Neuronal stem cell (in vitro differentiated cells): ENCODE measurements around the gene ADIPOR2. TPM values are rescaled to one million over a fixed set of nuclear protein-coding genes. Genes with fewer than 3 reads are reported as not detected.

Source experiments
- DNase-seq: peaks from one replicate; pipeline ENCODE4 v3.0.0-alpha.2; 2013; ENCODE audit warnings: low spot score
- H2AFZ ChIP-seq: one replicate; pipeline ENCODE4 v1.6.1; 2013; ENCODE audit warnings: mild to moderate bottlenecking, low read length, inconsistent platforms
- H2AK5ac ChIP-seq: 2 replicates; pipeline ENCODE4 v1.6.1; 2013; ENCODE audit warnings: low read depth, mild to moderate bottlenecking, inconsistent platforms, low read length, moderate library complexity, mixed read lengths
- H2BK120ac ChIP-seq: 2 replicates; pipeline ENCODE4 v1.6.1; 2013; ENCODE audit warnings: low read depth, mild to moderate bottlenecking, inconsistent platforms, low read length, moderate library complexity, mixed read lengths
- H2BK12ac ChIP-seq: one replicate; pipeline ENCODE4 v1.6.1; 2013; ENCODE audit warnings: low read length, inconsistent platforms
- H2BK15ac ChIP-seq: 2 replicates; pipeline ENCODE4 v1.6.1; 2013; ENCODE audit warnings: mild to moderate bottlenecking, low read length, inconsistent platforms, mixed read lengths
- H2BK5ac ChIP-seq: one replicate; pipeline ENCODE4 v1.6.1; 2013; ENCODE audit warnings: inconsistent platforms, mild to moderate bottlenecking, low read length, moderate library complexity
- H3K14ac ChIP-seq: one replicate; pipeline ENCODE4 v1.6.1; 2013; ENCODE audit warnings: low read length, inconsistent platforms
- H3K18ac ChIP-seq: 2 replicates; pipeline ENCODE4 v1.6.1; 2013; ENCODE audit warnings: low read length, inconsistent platforms
- H3K23ac ChIP-seq: 2 replicates; pipeline ENCODE4 v1.6.1; 2013; ENCODE audit warnings: low read depth, mild to moderate bottlenecking, mixed read lengths, low read length, inconsistent platforms; ENCODE audit not compliant: poor library complexity
- H3K27ac ChIP-seq: replicated peaks from 3 replicates; pipeline ENCODE4 v1.5.1; 2013; ENCODE audit warnings: low read length, inconsistent platforms
- H3K27me3 ChIP-seq, 3 experiments: 2 replicates each; pipeline ENCODE4 v1.6.1; 2013; ENCODE audit warnings: low read length in 3 of 3, mild to moderate bottlenecking in 2 of 3, inconsistent platforms in 1 of 3, low read depth in 1 of 3, mixed read lengths in 1 of 3, moderate library complexity in 1 of 3; ENCODE audit not compliant: control insufficient read depth in 3 of 3, insufficient read depth in 3 of 3
- H3K36me3 ChIP-seq, 2 donors: replicated peaks in 1 of 2; 2 replicates each; pipeline ENCODE4 v1.6.1; 2013; ENCODE audit warnings: low read length in 2 of 2; ENCODE audit not compliant: control insufficient read depth in 2 of 2, insufficient read depth in 2 of 2
- H3K4ac ChIP-seq: 2 replicates; pipeline ENCODE4 v1.6.1; 2013; ENCODE audit warnings: inconsistent platforms, mild to moderate bottlenecking, low read length, moderate library complexity
- H3K4me1 ChIP-seq, 2 donors: 1 replicate in 1 of 2; 2 replicates in 1 of 2; pipeline ENCODE4 v1.6.1; 2013; ENCODE audit warnings: low read length in 2 of 2, low read depth in 1 of 2; ENCODE audit not compliant: control insufficient read depth in 2 of 2, insufficient read depth in 1 of 2
- H3K4me2 ChIP-seq: one replicate; pipeline ENCODE4 v1.6.1; 2013; ENCODE audit warnings: mild to moderate bottlenecking, low read length, inconsistent platforms; ENCODE audit not compliant: insufficient read depth, poor library complexity, severe bottlenecking
- H3K4me3 ChIP-seq, 2 donors: 2 replicates each; pipeline ENCODE4 v1.5.1; 2013; ENCODE audit warnings: low read length in 2 of 2, mild to moderate bottlenecking in 2 of 2, inconsistent platforms in 1 of 2, moderate library complexity in 1 of 2
- H3K79me1 ChIP-seq: one replicate; pipeline ENCODE4 v1.6.1; 2013; ENCODE audit warnings: low read depth, mild to moderate bottlenecking, inconsistent platforms, low read length, moderate library complexity
- H3K9ac ChIP-seq: one replicate; pipeline ENCODE4 v1.6.1; 2013; ENCODE audit warnings: mild to moderate bottlenecking, low read depth, low read length, inconsistent platforms; ENCODE audit not compliant: poor library complexity
- H3K9me3 ChIP-seq, 2 donors: replicated peaks in 1 of 2; 2 replicates each; pipeline versions ENCODE3 to v1.6.1; 2013; ENCODE audit warnings: low read length in 2 of 2, mild to moderate bottlenecking in 2 of 2, inconsistent platforms in 1 of 2, low read depth in 1 of 2, mixed read lengths in 1 of 2, moderate library complexity in 1 of 2; ENCODE audit not compliant: control insufficient read depth in 2 of 2, insufficient read depth in 1 of 2
- H4K8ac ChIP-seq: one replicate; pipeline ENCODE4 v1.6.1; 2013; ENCODE audit warnings: low read depth, mild to moderate bottlenecking, inconsistent platforms, low read length, moderate library complexity
- H4K91ac ChIP-seq: one replicate; pipeline ENCODE4 v1.6.1; 2013; ENCODE audit warnings: low read length, low read depth, mild to moderate bottlenecking, inconsistent platforms; ENCODE audit not compliant: poor library complexity
- WGBS, 2 donors: extraction: QIAGEN DNeasy Blood & Tissue Kit; methylation state at CpG; one replicate each; pipeline ENCODE4 v1.1.7; 2013; ENCODE audit warnings: missing lambda C conversion rate in 2 of 2, mixed read lengths in 1 of 2; ENCODE audit not compliant: insufficient read length in 2 of 2, insufficient replicate concordance in 1 of 2; ENCODE audit errors: extremely low coverage in 2 of 2; 5-methylcytosine and 5-hydroxymethylcytosine counted together
- polyA plus RNA-seq, 2 experiments: library from polyadenylated mRNA; stranded (reverse); fragments of 200-250 nt; gene quantifications; one replicate each; pipeline ENCODE4 v1.2.3, GENCODE V29; 2013

ADIPOR2 gene, protein sequence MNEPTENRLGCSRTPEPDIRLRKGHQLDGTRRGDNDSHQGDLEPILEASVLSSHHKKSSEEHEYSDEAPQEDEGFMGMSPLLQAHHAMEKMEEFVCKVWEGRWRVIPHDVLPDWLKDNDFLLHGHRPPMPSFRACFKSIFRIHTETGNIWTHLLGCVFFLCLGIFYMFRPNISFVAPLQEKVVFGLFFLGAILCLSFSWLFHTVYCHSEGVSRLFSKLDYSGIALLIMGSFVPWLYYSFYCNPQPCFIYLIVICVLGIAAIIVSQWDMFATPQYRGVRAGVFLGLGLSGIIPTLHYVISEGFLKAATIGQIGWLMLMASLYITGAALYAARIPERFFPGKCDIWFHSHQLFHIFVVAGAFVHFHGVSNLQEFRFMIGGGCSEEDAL
- polyA plus RNA-seq (2013, experiment 1 of 2): 26.7 TPM
- polyA plus RNA-seq (2013, experiment 2 of 2): 26.2 TPM

DNA sequence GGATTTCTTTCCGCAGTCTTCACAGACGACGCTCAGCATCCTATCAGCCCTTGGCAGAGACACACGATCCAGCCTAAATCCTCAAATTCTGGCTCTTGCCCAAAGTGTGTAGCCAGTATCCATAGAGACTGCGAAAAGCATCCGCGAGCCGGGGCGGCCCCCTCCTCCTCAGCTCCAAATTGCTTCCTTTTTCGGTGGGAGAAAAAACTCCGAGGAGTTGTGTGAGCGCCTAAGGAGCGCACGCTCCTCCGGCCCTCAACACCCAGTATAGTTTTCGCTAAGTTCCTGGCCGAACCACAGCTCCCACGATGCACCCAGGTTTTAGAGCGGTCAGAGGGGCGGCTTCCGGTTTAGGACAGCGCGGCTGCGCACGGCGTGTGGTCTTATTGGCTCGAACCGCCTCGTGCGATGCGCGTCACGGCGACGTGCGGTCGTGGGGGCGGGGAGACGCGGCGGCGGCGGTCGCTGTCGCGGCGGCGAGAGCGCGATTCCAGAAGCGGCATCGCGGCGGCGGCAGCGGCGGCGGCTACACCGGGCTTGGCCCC, at the start of gene ADIPOR2:
ADIPOR2 (plus strand) TSS at position 493 of the 545 bp plus-strand sequence. CDS start 63,274 bp downstream, outside the sequence.
- Histone ChIP-seq H2BK15ac (no peak within 1 kb of the TSS), H2BK120ac (no peak within 1 kb of the TSS), H2AFZ (peak within 1 kb of the TSS; percentile 89), H3K4me3 (peak within 1 kb of the TSS; percentile 54 to 90), H3K14ac (peak within 1 kb of the TSS; percentile 97), H2BK5ac (peak within 1 kb of the TSS; percentile 54), H3K23ac (peak within 1 kb of the TSS; percentile 93), H4K8ac (peak within 1 kb of the TSS; percentile 17), H3K4ac (peak within 1 kb of the TSS; percentile 23), H3K18ac (peak within 1 kb of the TSS; percentile 95), H3K4me2 (peak within 1 kb of the TSS; percentile 65), H4K91ac (no peak within 1 kb of the TSS), H3K9ac (peak within 1 kb of the TSS; percentile 95), H2BK12ac (peak within 1 kb of the TSS; percentile 36), H3K9me3 (no peaks in the 10 kb centered on the region), H3K27me3 (no peaks in the 10 kb centered on the region), H3K79me1 (peaks cover 5% of the 10 kb centered on the region), H2AK5ac (no peak within 1 kb of the TSS), H3K4me1 (peaks cover 2 to 6% of the 10 kb centered on the region in 2 donors), H3K36me3 (peaks cover 0 to 16% of the 10 kb centered on the region in 2 donors), H3K27ac (peak within 1 kb of the TSS; percentile 88)
- DNase-seq: peak; percentile 96
- no CpG with 5 or more reads among the region's 59 CpGs for WGBS, 2 donors

DNA sequence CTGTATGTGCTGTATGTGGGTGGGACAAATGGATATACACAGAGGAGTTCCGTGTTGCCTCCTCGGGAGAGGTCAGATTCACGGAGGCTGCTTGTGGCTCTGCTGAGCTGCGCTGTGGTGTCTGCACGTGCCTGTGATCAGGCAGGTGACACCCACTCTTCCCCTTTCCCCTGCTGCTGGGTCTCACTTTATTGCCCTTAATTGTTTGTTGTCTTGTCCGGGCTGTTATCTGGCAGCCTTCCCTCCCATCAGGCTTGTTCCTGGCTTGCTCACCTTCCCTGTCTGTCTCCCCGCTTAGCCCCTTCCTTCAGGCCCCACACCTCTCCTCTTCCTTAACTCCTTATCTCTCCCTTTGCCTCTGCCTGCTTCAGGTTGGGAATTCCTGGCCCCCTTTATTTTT, 48.4 kb upstream of the ADIPOR2 start:
- Histone ChIP-seq H3K27me3 (no peaks in the 10 kb centered on the region), H4K8ac (no peak overlapping the region), H2AFZ (no peak overlapping the region), H3K4me1 (peaks cover 4 to 11% of the 10 kb centered on the region in 2 donors), H3K23ac (no peak overlapping the region), H4K91ac (no peak overlapping the region), H3K27ac (no peak overlapping the region), H3K14ac (no peak overlapping the region), H3K36me3 (peaks cover 0 to 45% of the 10 kb centered on the region in 2 donors), H3K4me2 (no peak overlapping the region), H3K18ac (no peak overlapping the region), H2BK12ac (no peak overlapping the region), H3K79me1 (peaks cover 8% of the 10 kb centered on the region), H3K9me3 (peaks cover 0 to 2% of the 10 kb centered on the region in 2 donors), H2BK5ac (no peak overlapping the region), H3K4ac (no peak overlapping the region), H2AK5ac (no peak overlapping the region), H2BK120ac (no peak overlapping the region), H3K9ac (no peak overlapping the region), H3K4me3 (no peak overlapping the region), H2BK15ac (no peak overlapping the region)
- no peak for DNase-seq
- no CpG with 5 or more reads among the region's 7 CpGs for WGBS, 2 donors

DNA sequence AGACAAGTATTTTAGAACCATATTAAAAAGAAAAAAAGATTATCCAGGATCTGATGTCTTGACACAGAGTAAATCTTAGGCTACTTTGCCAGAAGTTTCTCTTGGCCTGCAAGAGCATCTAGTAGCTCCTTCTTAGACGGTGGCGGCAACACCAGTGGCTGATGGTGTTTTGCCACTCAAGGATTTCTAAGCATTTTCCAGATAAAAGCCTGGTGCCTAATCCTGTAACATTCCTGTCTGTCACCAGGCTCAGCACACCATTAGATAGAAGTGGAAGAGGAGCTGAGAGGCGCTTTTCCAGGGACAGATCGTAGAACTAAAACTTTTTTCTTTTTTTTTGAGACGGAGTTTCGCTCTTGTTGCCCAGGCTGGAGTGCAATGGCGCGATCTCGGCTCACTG, 47.8 kb upstream of the ADIPOR2 start:
- no peak overlapping the region for H3K4me3 ChIP-seq
- peaks cover 4 to 11% of the 10 kb centered on the region in 2 donors for H3K4me1 ChIP-seq
- no peak overlapping the region for H4K8ac ChIP-seq
- H3K27ac ChIP-seq: no peak overlapping the region
- H2AFZ ChIP-seq: no peak overlapping the region
- no peak overlapping the region for H3K23ac ChIP-seq
- no peaks in the 10 kb centered on the region for H3K27me3 ChIP-seq
- WGBS, 2 donors: no CpG with 5 or more reads among the region's 9 CpGs
- no peak overlapping the region for H2BK12ac ChIP-seq
- no peak overlapping the region for H2BK5ac ChIP-seq
- peaks cover 8% of the 10 kb centered on the region for H3K79me1 ChIP-seq
- no peak overlapping the region for H2BK120ac ChIP-seq
- peaks cover 0 to 2% of the 10 kb centered on the region in 2 donors for H3K9me3 ChIP-seq
- H3K9ac ChIP-seq: no peak overlapping the region
- H3K4me2 ChIP-seq: no peak overlapping the region
- H2BK15ac ChIP-seq: no peak overlapping the region
- no peak for DNase-seq
- H4K91ac ChIP-seq: no peak overlapping the region
- no peak overlapping the region for H3K4ac ChIP-seq
- H3K36me3 ChIP-seq: peaks cover 0 to 48% of the 10 kb centered on the region in 2 donors
- no peak overlapping the region for H2AK5ac ChIP-seq
- H3K14ac ChIP-seq: no peak overlapping the region
- no peak overlapping the region for H3K18ac ChIP-seq

DNA sequence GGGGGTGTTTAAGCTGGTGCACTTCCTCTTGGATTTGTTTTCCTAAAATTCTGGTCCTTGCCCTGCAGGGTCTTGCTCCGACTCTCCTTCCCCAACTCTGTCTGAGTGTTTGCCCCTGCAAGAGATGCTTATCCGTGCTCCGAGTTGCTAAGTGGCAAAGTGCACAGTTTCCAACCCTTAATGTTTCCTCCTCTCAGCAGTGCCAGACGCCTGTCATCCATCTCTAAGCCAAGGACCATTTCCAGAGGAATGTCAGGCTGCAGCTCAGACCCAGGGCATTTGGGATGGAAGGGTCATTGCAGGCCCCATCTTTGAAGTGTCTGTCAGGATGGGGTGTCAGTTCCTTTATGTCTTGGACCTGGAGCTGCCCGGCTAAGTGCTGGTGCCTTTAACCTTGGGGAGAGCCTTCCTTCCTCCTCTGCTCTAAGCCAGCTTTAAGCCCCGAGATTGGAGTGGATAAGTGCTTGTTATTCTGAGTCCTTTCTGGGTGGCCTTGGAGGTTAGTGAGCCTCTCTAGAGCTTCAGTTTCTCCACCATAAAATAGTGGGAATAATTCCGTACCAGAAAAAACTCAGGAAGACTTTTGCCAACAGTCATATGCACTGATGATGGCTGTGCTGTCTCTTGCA, 46.9 kb upstream of the ADIPOR2 start:
- WGBS, 2 donors: no CpG with 5 or more reads among the region's 7 CpGs
- H3K9me3 ChIP-seq: peaks cover 0 to 2% of the 10 kb centered on the region in 2 donors
- H2BK12ac ChIP-seq: no peak overlapping the region
- H3K79me1 ChIP-seq: peaks cover 8% of the 10 kb centered on the region
- peaks cover 4 to 11% of the 10 kb centered on the region in 2 donors for H3K4me1 ChIP-seq
- peaks cover 0 to 6% (median 0%) of the 10 kb centered on the region in 3 experiments for H3K27me3 ChIP-seq
- peaks cover 0 to 48% of the 10 kb centered on the region in 2 donors for H3K36me3 ChIP-seq
- DNase-seq: no peak
- H2BK5ac ChIP-seq: no peak overlapping the region
- H3K4me2 ChIP-seq: no peak overlapping the region
- no peak overlapping the region for H4K91ac ChIP-seq
- no peak overlapping the region for H2BK120ac ChIP-seq
- no peak overlapping the region for H3K18ac ChIP-seq
- H3K4ac ChIP-seq: no peak overlapping the region
- no peak overlapping the region for H4K8ac ChIP-seq
- no peak overlapping the region for H3K27ac ChIP-seq
- no peak overlapping the region for H3K14ac ChIP-seq
- H2AK5ac ChIP-seq: no peak overlapping the region
- no peak overlapping the region for H3K23ac ChIP-seq
- no peak overlapping the region for H3K4me3 ChIP-seq
- H2BK15ac ChIP-seq: no peak overlapping the region
- H3K9ac ChIP-seq: peak overlapping the region; percentile 13
- H2AFZ ChIP-seq: peak overlapping the region; percentile 84
